IPS-20b (cell line): ENCODE measurements around the gene ATG2B.

ENCODE experiments used
- H3K27ac ChIP-seq: one replicate; pipeline ENCODE4 v1.5.1; 2013; ENCODE audit warnings: low read length
- H3K27me3 ChIP-seq: 2 replicates; pipeline ENCODE4 v1.6.1; 2013; ENCODE audit warnings: mild to moderate bottlenecking, low read length, inconsistent platforms; ENCODE audit not compliant: insufficient read depth
- H3K36me3 ChIP-seq: 2 replicates; pipeline ENCODE4 v1.6.1; 2013; ENCODE audit warnings: low read depth, mild to moderate bottlenecking, inconsistent platforms, low read length, moderate library complexity; ENCODE audit not compliant: insufficient read depth
- H3K4me1 ChIP-seq: 2 replicates; pipeline ENCODE4 v1.6.1; 2013; ENCODE audit warnings: mild to moderate bottlenecking, control low read depth, inconsistent platforms, low read length, moderate library complexity; ENCODE audit not compliant: insufficient read depth
- H3K4me3 ChIP-seq: 2 replicates; pipeline ENCODE4 v1.5.1; 2013; ENCODE audit warnings: mild to moderate bottlenecking, low read length, inconsistent platforms
- H3K9ac ChIP-seq: 2 replicates; pipeline ENCODE4 v1.6.1; 2013; ENCODE audit warnings: low read depth, mild to moderate bottlenecking, inconsistent platforms, low read length, moderate library complexity
- H3K9me3 ChIP-seq: 2 replicates; pipeline ENCODE4 v1.6.1; 2013; ENCODE audit warnings: mild to moderate bottlenecking, low read depth, low read length, inconsistent platforms; ENCODE audit not compliant: insufficient read depth

ATG2B gene

GRCh38 chr14:96309133-96309895 lies 53.8 kb downstream of the ATG2B start:
- no peak overlapping the region for H3K27ac ChIP-seq
- no peak overlapping the region for H3K9ac ChIP-seq
- no peak overlapping the region for H3K4me3 ChIP-seq
- H3K36me3 ChIP-seq = peaks cover 52% of the 10 kb centered on the region
- no peaks in the 10 kb centered on the region for H3K9me3 ChIP-seq
- H3K4me1 ChIP-seq = no peaks in the 10 kb centered on the region
- no peaks in the 10 kb centered on the region for H3K27me3 ChIP-seq

- H3K9ac ChIP-seq = no peak overlapping the region
- no peaks in the 10 kb centered on the region for H3K27me3 ChIP-seq
- no peaks in the 10 kb centered on the region for H3K9me3 ChIP-seq
- no peak overlapping the region for H3K27ac ChIP-seq
- H3K4me1 ChIP-seq = no peaks in the 10 kb centered on the region
- no peak overlapping the region for H3K4me3 ChIP-seq
- peaks cover 53% of the 10 kb centered on the region for H3K36me3 ChIP-seq
Observed at GRCh38 chr14:96307434-96307833, 55.7 kb downstream of the ATG2B start.

GRCh38 chr14:96304956-96305355 lies 58.2 kb downstream of the ATG2B start:
- Histone ChIP-seq H3K27me3 (no peaks in the 10 kb centered on the region), H3K4me3 (no peak overlapping the region), H3K9me3 (no peaks in the 10 kb centered on the region), H3K27ac (no peak overlapping the region), H3K9ac (no peak overlapping the region), H3K4me1 (no peaks in the 10 kb centered on the region), H3K36me3 (peaks cover 49% of the 10 kb centered on the region)

GRCh38 chr14:96303981-96304380 lies 59.2 kb downstream of the ATG2B start:
- Histone ChIP-seq H3K27me3 (no peaks in the 10 kb centered on the region), H3K4me1 (no peaks in the 10 kb centered on the region), H3K4me3 (no peak overlapping the region), H3K36me3 (peaks cover 39% of the 10 kb centered on the region), H3K9ac (no peak overlapping the region), H3K9me3 (no peaks in the 10 kb centered on the region), H3K27ac (no peak overlapping the region)

GRCh38 chr14:96299441-96299840 lies 63.7 kb downstream of the ATG2B start:
- no peaks in the 10 kb centered on the region for H3K27me3 ChIP-seq
- H3K4me1 ChIP-seq = no peaks in the 10 kb centered on the region
- peaks cover 21% of the 10 kb centered on the region; the same call in 1 of the 2 replicates for H3K36me3 ChIP-seq
- H3K9ac ChIP-seq = no peak overlapping the region
- H3K27ac ChIP-seq = no peak overlapping the region
- H3K4me3 ChIP-seq = no peak overlapping the region
- H3K9me3 ChIP-seq = no peaks in the 10 kb centered on the region

GRCh38 chr14:96297997-96298515 lies 65.1 kb downstream of the ATG2B start:
- Histone ChIP-seq H3K36me3 (peaks cover 12% of the 10 kb centered on the region; the same call in 1 of the 2 replicates), H3K27me3 (no peaks in the 10 kb centered on the region), H3K4me3 (no peak overlapping the region), H3K9ac (no peak overlapping the region), H3K27ac (no peak overlapping the region), H3K4me1 (no peaks in the 10 kb centered on the region), H3K9me3 (no peaks in the 10 kb centered on the region)

- H3K9me3 ChIP-seq = no peaks in the 10 kb centered on the region
- H3K4me1 ChIP-seq = no peaks in the 10 kb centered on the region
- no peak overlapping the region for H3K4me3 ChIP-seq
- no peak overlapping the region for H3K9ac ChIP-seq
- peaks cover 10% of the 10 kb centered on the region; the same call in 1 of the 2 replicates for H3K36me3 ChIP-seq
- no peaks in the 10 kb centered on the region for H3K27me3 ChIP-seq
- no peak overlapping the region for H3K27ac ChIP-seq
Observed at GRCh38 chr14:96297000-96297399, 66.1 kb downstream of the ATG2B start.

GRCh38 chr14:96294246-96294645 lies 68.9 kb downstream of the ATG2B start:
- Histone ChIP-seq H3K4me3 (no peak overlapping the region), H3K36me3 (peaks cover 16% of the 10 kb centered on the region), H3K9me3 (no peaks in the 10 kb centered on the region), H3K4me1 (no peaks in the 10 kb centered on the region), H3K27me3 (no peaks in the 10 kb centered on the region), H3K27ac (no peak overlapping the region), H3K9ac (no peak overlapping the region)

GRCh38 chr14:96287856-96288255 lies 75.3 kb downstream of the ATG2B start:
- no peak overlapping the region for H3K9ac ChIP-seq
- H3K4me1 ChIP-seq = 0 out of 2 replicates have a peak, but pooled peaks cover 4% of the 10 kb centered on the region
- peaks cover 48% of the 10 kb centered on the region for H3K36me3 ChIP-seq
- H3K27me3 ChIP-seq = no peaks in the 10 kb centered on the region
- no peak overlapping the region for H3K4me3 ChIP-seq
- H3K27ac ChIP-seq = no peak overlapping the region
- no peaks in the 10 kb centered on the region for H3K9me3 ChIP-seq

GRCh38 chr14:96286251-96286650 lies 76.9 kb downstream of the ATG2B start:
- H3K4me1 ChIP-seq = peaks cover 15% of the 10 kb centered on the region
- no peak overlapping the region for H3K9ac ChIP-seq
- no peaks in the 10 kb centered on the region for H3K27me3 ChIP-seq
- no peak overlapping the region for H3K27ac ChIP-seq
- H3K9me3 ChIP-seq = no peaks in the 10 kb centered on the region
- peaks cover 48% of the 10 kb centered on the region for H3K36me3 ChIP-seq
- H3K4me3 ChIP-seq = no peak overlapping the region

GRCh38 chr14:96285667-96286066 lies 77.5 kb downstream of the ATG2B start:
- H3K4me3 ChIP-seq = no peak overlapping the region
- H3K36me3 ChIP-seq = peaks cover 46% of the 10 kb centered on the region

GRCh38 chr14:96284430-96284829 lies 78.7 kb downstream of the ATG2B start:
- H3K9ac ChIP-seq = no peak overlapping the region
- H3K4me3 ChIP-seq = no peak overlapping the region
- no peak overlapping the region for H3K27ac ChIP-seq
- no peaks in the 10 kb centered on the region for H3K9me3 ChIP-seq
- peaks cover 15% of the 10 kb centered on the region for H3K4me1 ChIP-seq
- no peaks in the 10 kb centered on the region for H3K27me3 ChIP-seq
- peaks cover 34% of the 10 kb centered on the region for H3K36me3 ChIP-seq

More at GRCh38 chr14:96285667-96286066, 77.5 kb downstream of the ATG2B start:
- Histone ChIP-seq H3K27me3 (no peaks in the 10 kb centered on the region), H3K4me1 (peaks cover 15% of the 10 kb centered on the region), H3K27ac (no peak overlapping the region), H3K9me3 (no peaks in the 10 kb centered on the region), H3K9ac (no peak overlapping the region)
